ENCODE data around the gene KIAA2012. TPM values are rescaled to one million over a fixed set of nuclear protein-coding genes. Genes with fewer than 3 reads are reported as not detected.

Gene KIAA2012
- total RNA-seq, 1 experiment from 2014 or later = not detected

DNA sequence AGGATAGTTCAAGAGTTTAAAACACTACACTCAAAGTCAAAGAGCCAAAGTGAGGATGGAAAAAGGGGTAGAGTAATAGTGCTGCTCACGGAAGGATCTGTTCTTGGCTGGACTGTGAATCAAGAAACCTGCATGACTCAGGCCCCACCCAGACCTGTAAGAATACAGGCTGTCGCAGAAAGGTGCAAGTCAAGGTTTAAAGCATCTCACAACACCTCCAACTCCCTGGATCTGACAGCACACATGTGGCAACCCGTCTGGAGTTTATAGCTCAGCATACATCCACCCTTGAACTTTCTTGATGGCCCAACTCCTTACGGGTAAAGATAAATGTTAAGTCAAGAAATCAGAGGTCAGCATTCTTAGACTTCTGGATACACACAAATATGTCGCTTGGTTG is 6.3 kb downstream of the KIAA2012 start:
- no peak for DNase-seq (ENCODE audit: low spot score)

DNA sequence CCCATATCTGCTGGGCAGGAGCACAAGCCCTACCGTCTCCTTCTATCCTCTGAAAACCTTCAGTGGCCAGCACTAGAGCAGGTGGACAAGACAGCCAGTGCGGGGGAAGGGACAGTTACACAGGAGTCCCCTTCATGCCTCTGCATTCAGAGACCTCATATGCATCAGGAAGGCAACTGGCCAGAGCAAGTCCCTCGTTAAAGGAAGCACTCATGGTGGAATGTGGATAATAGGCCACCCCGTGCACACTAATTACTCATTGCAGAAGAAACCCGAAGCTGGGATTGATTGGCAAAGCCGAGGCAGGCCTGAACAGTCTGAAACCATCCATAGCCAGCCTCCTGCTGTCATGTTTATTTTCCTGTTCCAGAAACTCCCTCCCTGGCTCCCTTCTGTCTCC is 11.2 kb downstream of the KIAA2012 start:
- DNase-seq (ENCODE audit: low spot score) = no peak

DNA sequence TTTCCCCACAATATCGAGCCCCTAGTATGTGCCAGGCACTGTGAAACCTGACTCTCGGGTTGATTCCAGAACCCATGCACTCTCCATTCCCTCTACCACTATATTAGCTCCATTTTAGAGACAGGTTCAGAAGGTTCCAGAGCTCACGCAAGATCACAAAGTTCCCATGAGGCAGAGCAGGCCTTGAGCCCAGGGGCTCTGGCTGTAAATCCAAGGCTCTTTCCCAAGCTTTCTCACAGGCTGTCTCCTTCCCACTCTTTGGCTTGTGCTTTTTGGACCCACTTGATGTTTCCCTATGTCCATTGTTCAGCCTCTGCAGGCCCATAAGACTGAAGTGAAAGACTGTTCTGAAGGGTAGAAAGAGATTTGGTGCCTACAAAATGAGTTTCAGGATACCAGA is 15.7 kb downstream of the KIAA2012 start:
- DNase-seq (ENCODE audit: low spot score) = no peak

DNA sequence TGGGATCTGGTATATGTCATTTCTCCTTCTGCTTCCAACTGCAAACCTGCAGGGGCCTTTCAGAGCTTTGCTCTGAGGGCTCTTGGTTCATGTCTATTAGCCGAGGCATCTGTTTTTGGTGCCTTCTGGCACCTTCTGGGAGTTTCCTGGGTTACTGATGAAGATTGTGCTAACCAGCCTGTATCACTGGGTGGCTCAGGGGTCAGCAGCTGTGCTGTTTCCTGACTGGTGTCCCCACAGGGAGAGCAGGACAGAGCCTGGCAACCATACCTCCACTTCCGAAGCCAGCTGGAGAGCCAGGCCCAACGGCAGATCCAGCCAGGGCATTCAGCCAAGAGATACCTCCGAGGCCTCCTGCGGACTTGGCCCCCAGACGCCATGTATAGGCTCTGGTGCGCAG is 17.5 kb downstream of the KIAA2012 start:
- no peak for DNase-seq (ENCODE audit: low spot score)

DNA sequence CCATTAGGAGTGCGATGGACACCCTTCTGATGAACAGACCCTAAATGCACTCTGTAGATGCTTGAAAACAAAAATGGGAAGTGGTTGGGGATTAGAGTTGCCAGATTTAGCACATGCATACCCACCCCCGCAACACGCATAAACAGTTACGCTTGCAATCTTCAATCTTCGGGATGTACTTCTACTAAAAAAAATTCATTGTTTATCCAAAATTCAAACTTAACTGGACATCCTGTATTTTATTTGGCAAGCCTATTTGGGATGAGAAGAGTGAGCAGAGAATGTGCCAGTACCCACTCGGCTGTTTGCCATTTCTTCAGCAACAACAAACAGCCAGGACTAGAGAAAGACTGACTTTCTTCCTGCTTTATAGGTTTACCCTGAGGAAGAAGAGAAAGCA is 18.4 kb downstream of the KIAA2012 start:
- no peak for DNase-seq (ENCODE audit: low spot score)

DNA sequence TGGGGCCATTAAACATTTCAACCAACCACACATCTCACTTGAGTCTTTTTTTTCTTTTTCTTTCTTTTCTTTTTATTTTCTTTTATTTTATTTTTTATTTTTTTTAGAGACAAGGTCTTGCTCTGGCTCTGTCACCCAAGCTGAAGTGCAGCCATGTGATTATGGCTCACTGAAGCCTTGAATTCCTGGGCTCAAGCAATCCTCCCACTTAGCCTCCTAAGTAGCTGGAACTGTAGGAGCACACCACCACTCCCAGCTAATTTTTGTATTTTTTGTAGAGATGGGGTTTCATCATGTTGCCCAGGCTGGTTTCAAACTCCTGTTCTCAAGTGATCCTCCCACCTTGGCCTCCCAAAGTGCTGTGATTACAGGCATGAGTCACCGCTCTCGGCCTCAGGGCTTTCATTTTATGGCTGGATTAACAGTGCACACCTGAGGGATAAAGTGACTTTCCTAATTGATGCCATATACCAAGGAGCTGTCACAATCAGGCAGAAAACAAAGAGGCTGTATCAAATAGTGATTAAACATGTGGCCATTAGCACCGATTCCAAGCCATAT is 21.5 kb downstream of the KIAA2012 start:
- no peak for DNase-seq (ENCODE audit: low spot score)

DNA sequence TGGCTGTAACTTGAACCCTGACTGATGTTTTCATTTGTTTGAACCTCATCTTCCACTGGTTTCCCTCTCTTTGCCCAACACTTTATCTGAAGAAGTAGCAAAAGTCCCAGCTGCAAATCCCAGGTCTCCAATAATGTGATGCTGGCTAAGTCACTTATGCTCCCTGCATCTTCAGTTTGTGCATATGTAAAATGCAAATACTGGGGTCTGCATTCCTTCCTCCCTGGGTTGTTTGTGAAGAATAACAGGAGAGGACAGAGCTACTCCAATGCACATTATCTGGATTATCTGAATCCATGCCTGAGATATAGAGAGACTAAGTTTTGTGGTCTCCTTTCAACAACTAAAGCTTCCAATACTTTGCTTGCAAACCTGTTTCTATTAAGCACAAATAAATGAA is 22.2 kb downstream of the KIAA2012 start:
- no peak for DNase-seq (ENCODE audit: low spot score)

DNA sequence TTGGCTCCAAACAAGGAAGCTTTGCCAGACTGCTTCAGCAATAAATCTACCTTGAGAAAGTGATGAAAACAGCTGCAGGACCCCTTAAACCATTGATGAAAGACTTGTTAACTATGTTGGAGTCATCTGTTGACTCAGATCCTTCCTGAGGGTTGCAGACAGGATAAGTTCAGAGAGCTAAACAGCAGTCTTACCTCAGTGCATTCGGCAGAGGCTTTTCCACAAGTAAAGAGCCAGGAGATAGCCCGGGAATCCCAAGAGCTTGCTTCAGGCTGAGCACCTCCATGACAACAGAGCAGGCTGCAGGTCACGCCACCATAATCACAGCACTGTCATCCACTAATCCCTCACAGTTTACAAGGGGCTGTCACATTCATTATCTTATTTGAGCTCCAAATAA is 23.7 kb downstream of the KIAA2012 start:
- DNase-seq (ENCODE audit: low spot score) = no peak

DNA sequence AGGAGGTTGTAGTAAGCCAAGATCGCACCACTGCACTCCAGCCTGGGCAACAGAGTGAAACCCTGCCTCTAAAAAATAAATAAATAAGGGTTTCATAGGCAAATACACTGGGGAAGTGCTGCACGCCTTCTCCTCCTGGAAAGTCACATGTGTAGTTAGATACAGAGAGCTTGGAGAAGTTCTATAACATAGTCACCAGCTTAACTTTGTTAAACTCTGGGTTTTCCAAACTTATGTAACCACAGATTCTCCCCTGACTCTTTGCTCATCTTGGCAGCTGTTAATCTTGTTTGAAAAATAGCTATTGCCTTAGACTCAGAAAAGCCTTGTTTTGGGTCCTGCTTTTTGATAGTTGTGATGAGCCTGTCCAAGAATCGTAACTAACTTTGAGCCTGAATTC is 25.2 kb downstream of the KIAA2012 start:
- DNase-seq (ENCODE audit: low spot score) = no peak

DNA sequence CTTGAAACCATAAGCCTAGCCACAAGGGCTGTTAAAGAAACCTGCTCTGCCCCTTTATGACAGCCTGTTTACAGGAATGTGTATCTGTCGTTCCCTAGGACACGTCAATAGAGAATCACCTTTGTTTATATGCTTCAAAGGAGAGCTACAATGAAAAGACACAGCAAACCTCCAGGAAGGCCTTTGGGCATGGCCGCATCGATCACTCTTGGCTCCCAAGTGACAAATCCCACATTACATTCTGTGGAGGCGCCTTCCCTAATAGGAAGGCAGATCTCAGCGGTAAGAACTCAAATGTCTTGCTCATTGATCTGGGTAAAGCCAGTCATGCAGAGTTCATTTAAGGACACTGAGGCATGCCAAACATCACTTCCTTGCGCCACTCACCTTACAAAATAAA is 26.5 kb downstream of the KIAA2012 start:
- no peak for DNase-seq (ENCODE audit: low spot score)

DNA sequence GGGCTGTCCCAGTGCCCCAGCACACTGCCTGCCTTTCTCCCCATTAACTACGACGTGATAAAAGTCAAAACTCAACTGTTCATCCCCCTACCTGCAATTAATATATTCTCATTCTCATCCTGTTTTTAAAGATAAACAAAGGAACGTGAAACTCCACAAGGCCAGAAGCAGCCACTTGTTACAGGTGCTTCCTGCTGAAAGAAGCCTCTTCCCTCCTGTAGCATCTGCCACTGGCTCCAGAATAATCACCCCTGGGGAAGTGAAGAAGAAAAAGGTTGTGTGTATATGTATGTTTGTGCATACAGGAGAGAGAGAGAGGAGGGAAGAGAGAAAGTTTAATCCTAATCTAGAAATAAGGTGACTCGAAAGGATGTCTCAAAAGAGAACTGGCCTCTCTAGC is 27.1 kb downstream of the KIAA2012 start:
- DNase-seq (ENCODE audit: low spot score) = no peak

DNA sequence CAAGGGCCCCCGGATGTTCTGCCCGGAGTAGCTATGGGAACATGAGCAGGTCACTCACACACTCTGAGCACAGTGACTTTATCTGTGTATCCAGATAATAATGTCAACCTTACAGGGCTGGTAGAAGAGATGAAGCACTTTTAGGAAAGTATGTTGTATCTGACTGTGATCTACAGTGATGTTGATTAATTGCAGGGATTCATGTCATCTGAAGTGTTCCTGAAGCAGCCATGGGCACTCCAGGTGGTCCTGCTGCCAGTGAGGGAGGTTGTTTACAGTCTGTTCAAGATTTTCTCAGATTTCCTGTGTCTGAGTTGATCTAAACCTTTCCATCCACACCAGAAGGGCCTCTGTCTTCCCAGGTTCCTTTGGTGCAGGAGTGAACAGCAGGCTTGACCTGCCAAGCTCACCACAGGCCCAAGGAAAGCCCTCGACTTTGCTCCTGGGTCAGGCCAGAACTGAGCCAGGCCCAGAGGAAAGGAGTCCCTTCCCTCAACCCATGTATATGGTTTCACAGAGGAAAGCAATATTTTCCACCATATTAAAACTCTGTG is 28.0 kb downstream of the KIAA2012 start:
- no peak for DNase-seq (ENCODE audit: low spot score)

DNA sequence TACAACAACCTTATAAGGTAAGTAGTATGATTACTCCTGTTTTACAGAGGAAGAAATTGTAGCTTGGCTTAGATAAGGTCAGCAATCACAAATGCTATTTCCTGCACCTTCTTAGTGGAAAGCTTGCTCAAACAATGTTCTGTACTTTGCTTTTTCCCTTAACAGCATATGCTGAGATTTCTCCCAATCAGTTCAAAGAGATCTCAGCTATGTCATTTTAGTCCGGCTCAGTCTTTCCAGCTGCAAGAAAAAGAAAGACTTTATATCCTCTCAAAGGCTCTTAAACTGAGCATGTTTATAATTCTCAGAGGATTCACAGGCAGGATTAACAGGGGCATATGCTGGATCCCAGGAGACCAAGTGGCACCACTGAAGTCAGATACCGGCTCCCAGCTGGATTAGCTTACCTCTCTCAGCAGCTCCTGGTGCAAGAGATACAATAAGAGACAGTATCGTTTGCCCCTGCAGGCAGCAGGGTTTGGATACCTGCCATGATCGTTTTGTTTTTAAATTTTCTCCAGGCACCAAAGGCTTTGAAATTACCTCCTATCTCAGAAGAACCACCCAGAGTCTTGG is 29.5 kb downstream of the KIAA2012 start:
- DNase-seq (ENCODE audit: low spot score) = no peak

DNA sequence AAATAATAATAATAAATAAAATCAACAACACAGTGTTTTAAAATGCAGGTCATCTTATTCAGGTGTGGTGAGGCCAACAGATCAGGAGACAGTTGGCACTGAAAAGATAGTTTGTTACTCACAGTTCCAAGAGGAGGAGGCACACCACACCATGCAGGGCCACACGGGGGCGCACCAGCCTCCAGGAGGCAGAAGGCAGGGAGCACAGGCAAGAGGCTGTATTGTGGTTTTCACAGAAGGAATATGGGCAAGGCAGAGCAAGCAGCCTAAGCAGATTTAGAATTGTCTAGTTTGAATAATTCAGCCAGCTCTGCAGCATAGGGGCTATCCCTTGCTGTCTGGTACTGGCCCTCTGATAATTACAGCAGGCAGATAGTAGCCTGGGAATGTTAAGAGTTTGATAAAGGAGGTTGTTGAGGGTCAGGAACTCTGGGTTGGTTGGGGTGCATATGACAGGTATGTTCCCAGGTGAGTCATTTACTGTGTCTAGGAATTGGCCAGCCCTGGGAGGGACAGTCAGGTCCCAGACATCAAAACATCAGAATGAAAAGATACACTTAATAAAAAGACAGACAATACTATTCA is 31.3 kb downstream of the KIAA2012 start:
- DNase-seq (ENCODE audit: low spot score) = peak; percentile 59

DNA sequence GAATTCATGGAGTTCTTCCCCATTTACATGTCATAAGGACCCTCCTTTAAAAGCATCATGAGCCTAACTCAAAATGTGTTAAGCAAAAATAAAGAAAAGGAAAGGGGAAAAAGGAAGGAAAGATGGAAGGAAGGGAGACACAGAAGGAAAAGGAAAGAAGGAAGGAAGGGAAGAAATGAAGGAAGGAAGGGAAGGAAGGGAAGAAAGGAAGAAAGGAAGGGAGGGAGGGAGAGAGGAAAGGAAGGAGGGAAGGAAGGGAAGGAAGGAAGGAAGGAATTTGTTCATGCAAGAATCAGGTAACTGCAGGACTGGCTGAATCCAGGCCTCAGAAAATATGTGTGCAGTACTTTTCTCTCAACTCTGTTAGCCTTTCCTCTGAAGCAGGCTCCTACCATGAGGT is 32.0 kb downstream of the KIAA2012 start:
- no peak for DNase-seq (ENCODE audit: low spot score)

DNA sequence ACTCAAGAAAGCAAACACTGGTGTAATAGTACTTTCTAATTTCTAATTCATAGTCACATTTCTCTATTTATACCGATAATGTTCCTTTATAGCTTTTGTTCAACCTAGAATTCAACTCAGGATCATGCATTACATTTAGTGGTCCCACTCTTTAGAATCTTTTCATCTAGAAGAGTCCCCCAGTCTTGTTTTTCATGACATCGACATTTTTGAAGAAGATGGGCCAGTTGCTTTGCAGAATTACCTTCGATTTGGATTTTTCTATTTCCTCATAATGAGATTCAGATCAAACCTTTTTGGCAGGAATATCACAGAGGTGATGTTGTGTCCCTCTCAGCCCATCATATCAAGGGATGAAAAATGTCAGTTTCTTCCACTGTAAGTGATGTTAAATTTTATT is 35.3 kb downstream of the KIAA2012 start:
- no peak for DNase-seq (ENCODE audit: low spot score)

DNA sequence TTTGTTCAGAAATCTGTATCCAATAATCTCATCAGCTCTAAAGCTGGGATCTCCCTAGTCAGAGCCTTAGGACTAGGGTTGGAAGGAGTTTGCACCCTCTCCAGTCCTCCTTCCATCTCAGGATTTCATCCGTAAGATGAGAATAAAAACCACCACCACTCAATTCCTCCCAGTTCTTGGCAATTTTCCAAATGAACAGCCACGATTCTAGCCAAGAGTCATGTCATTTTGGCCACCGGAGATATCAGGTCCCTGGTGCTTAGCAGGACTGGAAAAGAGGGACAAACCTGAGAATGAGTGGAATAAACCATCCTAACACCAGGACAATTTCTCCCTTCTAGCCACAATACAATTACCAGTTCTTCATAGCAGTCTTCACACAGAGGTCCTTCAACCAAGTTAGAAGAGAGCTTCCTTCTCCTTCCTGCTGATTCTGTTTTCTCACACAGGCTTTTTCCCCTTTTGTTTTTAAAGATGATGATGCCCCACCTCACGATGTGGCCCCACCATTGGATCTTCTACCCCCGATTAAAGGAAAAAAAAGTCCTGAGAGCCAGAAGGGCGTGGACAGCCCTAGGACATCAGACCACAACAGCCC is 36.2 kb downstream of the KIAA2012 start:
- DNase-seq (ENCODE audit: low spot score) = no peak

DNA sequence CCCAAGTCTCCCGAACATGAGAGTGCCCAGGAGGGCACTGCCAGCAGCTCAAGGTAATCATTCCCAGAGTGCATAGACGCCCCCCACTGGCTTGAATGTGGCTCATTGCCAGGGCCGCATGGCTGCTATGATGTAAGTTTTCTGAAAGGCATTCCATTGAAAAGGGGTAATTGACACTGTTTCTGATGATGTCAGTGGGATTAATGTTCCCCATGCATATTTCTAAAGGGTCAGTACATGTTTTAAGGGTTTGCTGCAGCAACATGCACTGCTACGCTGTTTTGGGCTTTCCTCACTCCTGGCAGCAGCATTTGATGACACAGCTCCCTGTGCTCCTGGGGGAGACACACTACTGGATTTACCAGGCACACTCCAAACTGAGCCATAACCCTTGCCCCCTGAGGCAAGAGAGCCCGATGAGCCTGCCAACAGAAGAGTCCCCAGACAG is 36.7 kb downstream of the KIAA2012 start:
- DNase-seq (ENCODE audit: low spot score) = no peak

DNA sequence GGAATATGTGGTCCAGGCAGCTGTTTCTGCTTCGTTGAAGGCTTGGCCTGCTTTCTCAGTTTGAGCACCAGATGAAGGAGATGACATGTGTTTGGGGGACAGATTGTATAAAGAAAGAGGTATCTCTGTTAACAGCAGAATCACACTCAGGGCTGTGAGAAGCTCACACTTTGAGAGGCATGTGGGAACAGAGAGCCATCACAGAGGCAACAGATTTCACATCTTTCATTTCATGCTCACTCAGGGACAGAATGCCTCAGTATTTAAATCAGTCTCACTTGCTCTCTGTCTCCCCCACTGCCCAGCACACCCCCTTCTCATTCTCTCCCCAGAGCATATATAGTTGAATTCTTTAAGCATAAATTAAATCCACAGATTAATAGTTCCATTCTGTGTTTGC is 37.4 kb downstream of the KIAA2012 start:
- no peak for DNase-seq (ENCODE audit: low spot score)

DNA sequence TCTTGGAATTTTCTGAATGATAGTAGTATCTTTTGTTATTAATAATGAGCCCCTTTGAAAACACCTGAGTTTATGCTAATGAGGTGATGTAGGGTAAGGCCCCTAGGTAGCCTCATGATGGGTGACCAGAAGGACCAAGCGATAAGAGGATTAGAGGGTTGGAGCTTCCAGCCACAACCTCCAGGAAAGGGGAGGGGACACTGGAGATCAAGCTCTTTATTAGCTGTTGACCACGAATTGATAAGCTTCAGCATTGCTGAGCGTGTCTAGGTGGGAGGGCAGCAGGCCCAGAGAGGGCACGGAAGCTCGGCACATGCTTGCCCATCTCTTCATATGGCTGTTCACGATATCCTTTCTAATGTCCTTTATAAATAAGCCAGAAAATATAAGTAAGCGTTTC is 39.0 kb downstream of the KIAA2012 start:
- DNase-seq (ENCODE audit: low spot score) = no peak

DNA sequence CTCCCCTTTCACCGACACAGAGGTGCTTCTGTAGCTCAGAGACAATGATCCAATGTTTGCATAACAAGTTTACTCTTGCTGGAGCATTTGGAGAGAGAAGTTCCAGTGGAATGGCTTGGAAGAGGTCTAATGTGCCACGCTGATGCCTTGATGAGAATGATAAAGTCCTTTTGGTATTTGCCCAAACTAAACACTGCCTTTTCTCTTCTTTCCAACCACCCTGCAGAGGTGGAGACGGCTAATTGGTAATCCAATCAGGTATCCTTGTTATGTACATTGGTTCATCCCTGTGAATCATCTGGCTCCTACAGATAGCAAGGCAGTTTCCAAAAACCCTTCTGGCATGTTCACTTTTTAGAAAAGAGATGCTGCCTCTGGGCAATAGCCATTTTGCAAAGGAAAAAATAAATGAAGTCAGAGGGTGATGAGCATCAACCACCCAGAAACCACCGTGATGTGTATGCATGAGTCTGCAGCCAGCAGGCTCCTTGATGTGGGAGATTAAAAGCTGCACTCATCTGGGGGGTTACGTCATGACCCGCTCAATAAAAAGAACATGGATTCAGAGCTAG is 40.6 kb downstream of the KIAA2012 start:
- DNase-seq (ENCODE audit: low spot score) = peak; percentile 22

DNA sequence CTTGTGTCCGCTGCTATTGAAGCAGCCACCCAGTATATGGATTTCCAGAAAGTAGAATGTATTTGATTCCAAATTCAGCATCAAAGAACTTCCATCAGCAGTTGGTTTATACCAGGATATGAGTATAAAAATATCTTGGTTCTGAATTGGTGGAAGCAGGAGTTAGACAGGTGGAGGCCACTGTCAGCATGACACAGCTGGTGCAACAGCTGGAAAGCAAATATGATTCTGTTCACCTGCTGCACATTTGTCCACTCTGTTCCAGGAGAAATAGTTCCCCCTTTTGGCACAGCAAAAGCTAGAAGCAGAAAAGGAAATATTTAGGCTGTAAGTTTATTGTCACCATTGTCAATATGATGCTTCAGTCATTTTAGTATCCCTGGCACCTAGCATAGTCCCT is 41.2 kb downstream of the KIAA2012 start:
- no peak for DNase-seq (ENCODE audit: low spot score)

DNA sequence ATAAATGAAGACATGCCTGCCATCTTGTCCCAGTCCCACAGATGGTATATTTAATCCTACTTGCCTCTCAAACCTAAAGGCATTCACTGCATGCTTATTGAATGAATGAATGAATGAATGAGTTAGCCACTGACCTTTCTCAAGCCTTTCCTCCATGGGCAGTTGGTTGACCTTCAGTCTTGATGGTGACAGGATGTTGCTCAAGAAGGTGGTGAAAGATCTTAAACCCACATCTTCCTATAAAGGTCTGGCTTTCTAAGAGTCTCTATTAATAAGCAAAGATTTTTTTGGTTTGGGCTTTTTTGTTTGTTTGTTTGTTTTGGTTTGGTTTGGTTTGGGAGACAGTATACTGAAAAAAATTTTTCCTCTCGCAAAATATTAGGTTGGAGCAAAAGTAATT is 41.7 kb downstream of the KIAA2012 start:
- DNase-seq (ENCODE audit: low spot score) = no peak

All from H4 (cell line).